ENCODE data around the gene SFXN5.

The SFXN5 gene

GRCh38 chr2:72947952-72948830 is 123.3 kb downstream of the SFXN5 start:
- no peak for TF ChIP-seq YY1 (IDR thresholded peaks at IDR 0.05; ENCODE audit: low read depth)
- no peak for TF ChIP-seq RAD21 (IDR thresholded peaks at IDR 0.05; ENCODE audit: low read depth)
- TF ChIP-seq NFIC (IDR thresholded peaks at IDR 0.05): no peak
- no peak for TF ChIP-seq ZBTB7A (IDR thresholded peaks at IDR 0.05; ENCODE audit: low read depth)
- TF ChIP-seq FOXM1 (IDR thresholded peaks at IDR 0.05; ENCODE audit: borderline replicate concordance, low read depth): no peak
- no peak for TF ChIP-seq TCF12 (IDR thresholded peaks at IDR 0.05; ENCODE audit: low read depth)
- TF ChIP-seq TEAD4 (IDR thresholded peaks at IDR 0.05): no peak
- TF ChIP-seq CEBPB (IDR thresholded peaks at IDR 0.05): no peak
- no peak for TF ChIP-seq EGR1 (IDR thresholded peaks at IDR 0.05)
- TF ChIP-seq REST (IDR thresholded peaks at IDR 0.05; ENCODE audit: low read depth): no peak
- TF ChIP-seq, protein P1, sequence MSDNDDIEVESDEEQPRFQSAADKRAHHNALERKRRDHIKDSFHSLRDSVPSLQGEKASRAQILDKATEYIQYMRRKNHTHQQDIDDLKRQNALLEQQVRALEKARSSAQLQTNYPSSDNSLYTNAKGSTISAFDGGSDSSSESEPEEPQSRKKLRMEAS (IDR thresholded peaks at IDR 0.05): no peak
- TF ChIP-seq, protein P2, sequence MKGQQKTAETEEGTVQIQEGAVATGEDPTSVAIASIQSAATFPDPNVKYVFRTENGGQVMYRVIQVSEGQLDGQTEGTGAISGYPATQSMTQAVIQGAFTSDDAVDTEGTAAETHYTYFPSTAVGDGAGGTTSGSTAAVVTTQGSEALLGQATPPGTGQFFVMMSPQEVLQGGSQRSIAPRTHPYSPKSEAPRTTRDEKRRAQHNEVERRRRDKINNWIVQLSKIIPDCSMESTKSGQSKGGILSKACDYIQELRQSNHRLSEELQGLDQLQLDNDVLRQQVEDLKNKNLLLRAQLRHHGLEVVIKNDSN (IDR thresholded peaks at IDR 0.05): no peak
- TF ChIP-seq TAF1 (IDR thresholded peaks at IDR 0.05; ENCODE audit: low read depth): no peak

DNA sequence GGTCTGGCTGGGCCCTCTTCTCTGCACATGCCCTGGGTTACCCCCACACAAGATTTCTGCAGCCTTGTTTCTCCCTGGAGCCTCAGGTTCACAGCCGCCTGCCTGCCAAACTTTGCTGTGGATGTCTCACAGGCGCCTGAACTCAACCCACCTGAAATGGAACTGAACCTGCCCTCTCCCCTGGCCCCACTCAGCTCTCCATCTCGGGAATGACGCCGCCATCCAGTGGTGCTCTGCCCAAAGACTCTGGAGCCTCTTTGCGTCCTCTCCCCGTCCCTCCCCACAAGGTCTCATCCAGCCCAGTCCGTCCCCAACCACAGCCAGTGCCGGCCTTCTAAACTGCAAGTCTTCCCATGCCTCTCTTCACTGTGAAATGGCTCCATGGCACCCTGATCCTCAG is 125.0 kb downstream of the SFXN5 start:
- TF ChIP-seq EP300 (IDR thresholded peaks at IDR 0.05; ENCODE audit: borderline replicate concordance) (no peak), CREB1 (IDR thresholded peaks at IDR 0.05; ENCODE audit: low read depth) (no peak), ZBTB7A (IDR thresholded peaks at IDR 0.05; ENCODE audit: low read depth) (no peak), REST (IDR thresholded peaks at IDR 0.05; ENCODE audit: low read depth) (no peak), NFIC (IDR thresholded peaks at IDR 0.05) (no peak), RAD21 (IDR thresholded peaks at IDR 0.05; ENCODE audit: low read depth) (no peak), TCF12 (IDR thresholded peaks at IDR 0.05; ENCODE audit: low read depth) (no peak), TEAD4 (IDR thresholded peaks at IDR 0.05) (no peak), FOXM1 (IDR thresholded peaks at IDR 0.05; ENCODE audit: borderline replicate concordance, low read depth) (no peak), CEBPB (IDR thresholded peaks at IDR 0.05) (no peak)
- TF ChIP-seq, protein P1 (IDR thresholded peaks at IDR 0.05): no peak
- TF ChIP-seq, protein P2 (IDR thresholded peaks at IDR 0.05): no peak

DNA sequence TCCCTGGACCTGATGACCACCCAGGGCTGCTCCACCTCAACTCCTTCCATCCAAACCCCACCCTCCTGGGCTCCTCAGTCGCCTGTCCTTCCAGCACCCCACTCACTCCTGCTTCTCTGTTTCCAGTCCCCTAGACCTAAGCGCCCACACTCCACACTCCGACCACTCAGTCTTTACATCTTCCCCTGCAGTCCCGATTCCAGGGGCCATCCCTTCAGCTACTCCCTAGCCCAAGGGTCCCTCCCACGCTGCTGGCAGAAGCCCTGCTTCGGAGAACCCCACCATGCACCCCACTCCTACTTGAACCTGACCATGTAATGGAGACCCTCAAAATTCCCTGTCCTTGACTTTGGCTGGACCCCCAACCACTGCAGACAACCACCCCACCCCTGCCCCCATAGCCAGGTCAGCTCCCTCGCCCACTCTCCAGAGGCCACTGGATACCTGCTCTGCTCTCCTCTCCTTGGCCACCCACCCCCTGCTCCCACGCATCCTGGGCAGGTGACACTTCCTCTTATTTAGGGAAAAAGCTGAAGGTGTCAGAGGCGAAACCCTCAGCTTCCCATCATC is 126.0 kb downstream of the SFXN5 start:
- TF ChIP-seq CEBPB (IDR thresholded peaks at IDR 0.05): no peak
- no peak for TF ChIP-seq YY1 (IDR thresholded peaks at IDR 0.05; ENCODE audit: low read depth)
- TF ChIP-seq NFIC (IDR thresholded peaks at IDR 0.05): no peak
- TF ChIP-seq TCF12 (IDR thresholded peaks at IDR 0.05; ENCODE audit: low read depth): no peak
- no peak for TF ChIP-seq EGR1 (IDR thresholded peaks at IDR 0.05)
- TF ChIP-seq TEAD4 (IDR thresholded peaks at IDR 0.05): no peak
- TF ChIP-seq EP300 (IDR thresholded peaks at IDR 0.05; ENCODE audit: borderline replicate concordance): no peak
- TF ChIP-seq FOXM1 (IDR thresholded peaks at IDR 0.05; ENCODE audit: borderline replicate concordance, low read depth): no peak
- no peak for TF ChIP-seq CREB1 (IDR thresholded peaks at IDR 0.05; ENCODE audit: low read depth)

- TF ChIP-seq YY1 (IDR thresholded peaks at IDR 0.05; ENCODE audit: low read depth) (no peak), ZBTB7A (IDR thresholded peaks at IDR 0.05; ENCODE audit: low read depth) (no peak), TCF12 (IDR thresholded peaks at IDR 0.05; ENCODE audit: low read depth) (no peak), CEBPB (IDR thresholded peaks at IDR 0.05) (no peak), FOXM1 (IDR thresholded peaks at IDR 0.05; ENCODE audit: borderline replicate concordance, low read depth) (no peak), CREB1 (IDR thresholded peaks at IDR 0.05; ENCODE audit: low read depth) (no peak), RAD21 (IDR thresholded peaks at IDR 0.05; ENCODE audit: low read depth) (no peak), EGR1 (IDR thresholded peaks at IDR 0.05) (no peak), EP300 (IDR thresholded peaks at IDR 0.05; ENCODE audit: borderline replicate concordance) (no peak)
Observed at GRCh38 chr2:72944804-72945449, 126.6 kb downstream of the SFXN5 start.
